Tibial artery (tissue), 4 donors: ENCODE measurements around the gene C1QTNF1.

ENCODE experiments used
- DNase-seq, 2 donors: peaks; one replicate each; pipeline ENCODE4 v3.0.0-alpha.2; 2019
- H3K27ac ChIP-seq, 2 donors: fragments of 200-600 bp; sonication (generic) in 1 of 2; 1 replicate in 1 of 2; 2 replicates in 1 of 2; pipeline ENCODE4 v1.5.1; 2018 to 2019; ENCODE audit warnings: mild to moderate bottlenecking in 1 of 2
- H3K27me3 ChIP-seq, 2 donors: fragments of 200-600 bp; sonication (generic) in 1 of 2; one replicate each; pipeline versions ENCODE4 v1.5.1 to v1.6.0; 2016 to 2019
- H3K36me3 ChIP-seq, 3 donors: fragments of 200-600 bp; sonication (generic) in 2 of 3; one replicate each; pipeline ENCODE4 v1.5.1; 2016 to 2019; ENCODE audit warnings: mild to moderate bottlenecking in 2 of 3
- H3K4me1 ChIP-seq, 4 donors: fragments of 200-600 bp; sonication (generic) in 2 of 4; 1 replicate in 3 of 4; 2 replicates in 1 of 4; pipeline ENCODE4 v1.5.1; 2016 to 2019
- H3K4me3 ChIP-seq, 2 donors: fragments of 200-600 bp; sonication (generic) in 1 of 2; 1 replicate in 1 of 2; 2 replicates in 1 of 2; pipeline ENCODE4 v1.5.1; 2018 to 2019; ENCODE audit warnings: mild to moderate bottlenecking in 2 of 2
- H3K9me3 ChIP-seq, 3 donors: fragments of 200-600 bp; sonication (generic) in 1 of 3; one replicate each; pipeline ENCODE4 v1.5.1; 2016 to 2019
- intact Hi-C: fragments of 100-400 bp; cut with DNase I; formaldehyde crosslinking; loops from one replicate; pipeline ENCODE4 v1.15.0; 2023; ENCODE audit warnings: low total_unique reads
- TF ChIP-seq, protein P1 (sequence below), 2 experiments: fragments of 200-600 bp in 1 of 2; fragments of 450-650 bp in 1 of 2; IDR thresholded peaks; one replicate each; pipeline ENCODE4 v1.5.1; 2017 to 2019; ENCODE audit warnings: antibody characterized with exemption in 2 of 2, mild to moderate bottlenecking in 1 of 2, moderate library complexity in 1 of 2

The C1QTNF1 gene

DNA sequence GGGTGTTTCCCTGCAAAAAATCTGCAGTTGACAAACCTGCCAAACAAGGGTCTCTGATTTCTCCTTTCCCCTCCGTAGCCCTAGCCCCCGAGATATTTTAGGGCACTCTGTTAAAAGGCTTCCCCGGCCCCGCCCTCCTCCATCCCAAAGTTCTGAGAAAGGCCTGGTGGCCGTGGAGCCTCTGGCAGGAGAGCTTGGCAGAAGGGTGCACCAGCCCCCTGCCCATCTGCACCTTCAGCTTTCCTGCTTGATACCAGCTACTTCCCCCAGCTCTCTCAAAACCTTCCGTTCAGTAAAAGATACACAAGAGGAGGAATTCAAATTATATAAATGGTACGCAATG is 13.7 kb upstream of the C1QTNF1 start:
- intact Hi-C loops = no loop called here
- TF ChIP-seq, protein P1, sequence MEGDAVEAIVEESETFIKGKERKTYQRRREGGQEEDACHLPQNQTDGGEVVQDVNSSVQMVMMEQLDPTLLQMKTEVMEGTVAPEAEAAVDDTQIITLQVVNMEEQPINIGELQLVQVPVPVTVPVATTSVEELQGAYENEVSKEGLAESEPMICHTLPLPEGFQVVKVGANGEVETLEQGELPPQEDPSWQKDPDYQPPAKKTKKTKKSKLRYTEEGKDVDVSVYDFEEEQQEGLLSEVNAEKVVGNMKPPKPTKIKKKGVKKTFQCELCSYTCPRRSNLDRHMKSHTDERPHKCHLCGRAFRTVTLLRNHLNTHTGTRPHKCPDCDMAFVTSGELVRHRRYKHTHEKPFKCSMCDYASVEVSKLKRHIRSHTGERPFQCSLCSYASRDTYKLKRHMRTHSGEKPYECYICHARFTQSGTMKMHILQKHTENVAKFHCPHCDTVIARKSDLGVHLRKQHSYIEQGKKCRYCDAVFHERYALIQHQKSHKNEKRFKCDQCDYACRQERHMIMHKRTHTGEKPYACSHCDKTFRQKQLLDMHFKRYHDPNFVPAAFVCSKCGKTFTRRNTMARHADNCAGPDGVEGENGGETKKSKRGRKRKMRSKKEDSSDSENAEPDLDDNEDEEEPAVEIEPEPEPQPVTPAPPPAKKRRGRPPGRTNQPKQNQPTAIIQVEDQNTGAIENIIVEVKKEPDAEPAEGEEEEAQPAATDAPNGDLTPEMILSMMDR (IDR thresholded peaks at IDR 0.05) = no peak
- peaks cover 0 to 47% (median 36%) of the 10 kb centered on the region in 4 donors for H3K4me1 ChIP-seq
- no peaks in the 10 kb centered on the region for H3K27me3 ChIP-seq
- DNase-seq = peak in 1 of 2 donors; percentile 62
- H3K27ac ChIP-seq = peak overlapping the region; percentile 92 to 96
- no peaks in the 10 kb centered on the region for H3K9me3 ChIP-seq
- H3K4me3 ChIP-seq = peak overlapping the region; percentile 85 to 99
- peaks cover 0 to 5% (median 0%) of the 10 kb centered on the region in 3 donors for H3K36me3 ChIP-seq

DNA sequence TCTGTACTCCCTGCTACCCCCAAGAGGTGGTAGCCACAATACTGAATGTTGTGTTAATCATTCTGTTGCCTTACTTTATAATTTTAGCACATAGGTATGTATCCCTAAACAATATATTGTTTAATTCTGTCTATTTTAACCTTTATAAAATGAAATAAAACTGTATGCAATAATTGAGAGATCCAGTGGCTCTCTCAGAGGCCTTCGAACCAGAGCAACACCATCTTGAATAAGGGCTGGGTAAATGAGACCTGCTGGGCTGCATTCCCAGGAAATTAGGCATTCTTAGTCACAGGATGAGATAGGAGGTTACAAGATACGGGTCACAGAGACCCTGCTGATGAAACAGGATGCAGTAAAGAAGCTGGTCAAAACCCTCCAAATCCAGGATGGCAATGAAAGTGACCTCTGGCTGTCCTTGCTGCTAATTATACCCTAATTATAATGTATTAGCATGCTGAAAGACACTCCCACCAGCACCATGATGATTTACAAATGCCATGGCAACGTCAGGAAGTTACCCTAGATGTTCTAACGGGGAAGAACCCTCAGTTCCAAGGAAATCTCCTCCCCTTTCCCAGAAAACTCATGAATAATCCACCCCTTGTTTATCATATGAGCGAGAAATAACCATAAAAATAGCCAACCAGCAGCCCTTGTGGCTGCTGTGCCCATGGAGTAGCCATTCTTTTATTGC is 12.4 kb upstream of the C1QTNF1 start:
- no peak overlapping the region for H3K4me3 ChIP-seq
- no peaks in the 10 kb centered on the region for H3K9me3 ChIP-seq
- no peak for DNase-seq
- TF ChIP-seq, protein P1 (IDR thresholded peaks at IDR 0.05) = no peak
- peaks cover 0 to 34% (median 26%) of the 10 kb centered on the region in 4 donors for H3K4me1 ChIP-seq
- no peaks in the 10 kb centered on the region for H3K27me3 ChIP-seq
- no peak overlapping the region for H3K27ac ChIP-seq
- intact Hi-C loops = no loop called here
- H3K36me3 ChIP-seq = peaks cover 0 to 5% (median 0%) of the 10 kb centered on the region in 3 donors

DNA sequence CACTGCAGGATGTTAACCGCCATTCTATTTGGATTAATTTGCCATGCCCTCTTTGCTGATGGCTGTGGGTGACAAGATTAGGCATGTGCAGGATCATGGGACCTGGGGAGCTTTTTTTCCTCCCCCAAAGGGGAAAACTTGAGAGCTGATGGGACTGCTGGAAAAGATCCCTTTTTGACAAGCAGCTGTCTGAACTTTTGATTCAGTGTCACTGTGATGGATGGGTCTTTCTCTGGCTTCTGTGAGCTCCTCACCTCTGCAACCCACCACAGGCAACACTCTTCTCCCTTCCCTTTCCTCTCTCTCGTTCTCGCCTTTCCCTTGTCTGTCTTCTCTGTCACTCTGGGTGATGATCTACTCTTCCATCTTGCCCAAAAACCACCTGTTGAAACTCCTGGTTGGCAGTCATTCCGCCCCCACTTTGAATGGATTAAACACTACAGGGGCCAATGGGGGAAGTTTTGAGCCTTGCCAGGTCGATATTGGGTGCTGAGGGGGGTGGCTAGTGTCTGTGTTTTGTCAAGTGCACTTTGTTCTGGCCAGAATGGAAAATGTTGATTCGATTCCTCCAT is 11.3 kb upstream of the C1QTNF1 start:
- Histone ChIP-seq H3K9me3 (no peaks in the 10 kb centered on the region), H3K4me1 (peaks cover 0 to 24% (median 18%) of the 10 kb centered on the region in 4 donors), H3K27ac (no peak overlapping the region), H3K4me3 (no peak overlapping the region), H3K27me3 (no peaks in the 10 kb centered on the region), H3K36me3 (peaks cover 0 to 4% (median 0%) of the 10 kb centered on the region in 3 donors)
- DNase-seq = peak in 1 of 2 donors; percentile 9
- TF ChIP-seq, protein P1 (IDR thresholded peaks at IDR 0.05) = no peak
- intact Hi-C loops = no loop called here

DNA sequence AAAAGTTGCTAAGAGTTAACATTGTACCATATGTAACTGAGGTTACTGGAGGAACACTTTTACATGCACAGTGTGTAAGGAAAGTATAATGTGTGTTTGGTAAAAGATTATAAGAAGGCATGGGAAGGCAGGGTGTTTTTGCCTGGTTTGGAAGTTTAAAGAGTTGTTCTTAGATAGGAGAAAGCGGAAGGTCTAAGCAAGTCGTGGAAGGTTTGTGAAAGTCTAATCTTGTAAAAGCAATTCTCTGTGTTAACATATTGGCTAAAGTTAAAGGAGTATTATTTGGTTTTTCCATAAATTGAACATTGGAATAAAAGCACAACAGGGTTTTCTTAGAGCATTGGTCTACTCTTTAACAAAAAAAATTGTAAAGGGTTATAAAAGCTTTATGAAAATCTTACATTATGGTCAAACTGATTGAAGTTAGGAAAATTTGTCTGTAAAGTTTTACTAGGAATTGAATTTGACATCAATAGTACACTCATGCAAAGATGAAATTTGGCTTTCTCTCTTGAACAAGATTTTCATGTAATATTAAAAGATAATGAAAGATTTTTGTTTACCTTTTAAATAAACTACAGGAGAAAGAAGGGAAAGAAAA is 9.7 kb upstream of the C1QTNF1 start:
- intact Hi-C loops = no loop called here
- TF ChIP-seq, protein P1 (IDR thresholded peaks at IDR 0.05) = no peak
- H3K36me3 ChIP-seq = no peaks in the 10 kb centered on the region
- DNase-seq = no peak
- H3K27me3 ChIP-seq = no peaks in the 10 kb centered on the region
- H3K27ac ChIP-seq = no peak overlapping the region
- no peaks in the 10 kb centered on the region for H3K9me3 ChIP-seq
- H3K4me1 ChIP-seq = peaks cover 0 to 10% (median 6%) of the 10 kb centered on the region in 4 donors
- no peak overlapping the region for H3K4me3 ChIP-seq

- Histone ChIP-seq H3K4me1 (peaks cover 7 to 36% (median 33%) of the 10 kb centered on the region in 4 donors), H3K4me3 (no peak overlapping the region), H3K27me3 (no peaks in the 10 kb centered on the region), H3K9me3 (no peaks in the 10 kb centered on the region), H3K27ac (no peak overlapping the region), H3K36me3 (no peaks in the 10 kb centered on the region)
- intact Hi-C loops = loop anchor here (5.0 kb wide), 1 partner anchor 65 kb away; no protein-coding TSS in a partner anchor
- TF ChIP-seq, protein P1 (IDR thresholded peaks at IDR 0.05) = no peak
- DNase-seq = peak in 1 of 2 donors; percentile 24
Observed at GRCh38 chr17:79017546-79018369, 6.2 kb upstream of the C1QTNF1 start.
